ENCODE data around the gene NTM. TPM values are rescaled to one million over a fixed set of nuclear protein-coding genes. Genes with fewer than 3 reads are reported as not detected.

Gene NTM
- polyA plus RNA-seq, 1 donor (not counting 4 experiments of a cell fraction or from before 2014, with no cell fraction given), result 47.9 TPM

DNA sequence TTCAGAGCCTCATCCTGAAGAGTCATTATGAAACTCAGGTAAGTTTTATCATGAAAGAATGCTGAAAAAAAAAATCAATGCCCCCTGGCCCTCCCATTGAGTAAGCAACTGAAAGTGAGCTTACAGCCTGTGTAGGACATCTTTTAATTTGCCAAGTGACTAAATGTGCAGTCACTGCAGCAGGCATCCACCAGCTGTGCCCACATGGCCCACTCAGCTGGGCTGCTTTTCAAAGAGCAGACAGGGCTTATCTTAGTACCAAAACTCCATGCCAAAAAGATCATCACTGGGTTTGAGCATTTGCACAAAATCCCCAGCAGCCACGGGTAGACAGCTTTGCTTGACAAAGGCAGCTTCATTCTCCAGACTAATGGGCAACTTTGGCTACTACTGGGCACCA is 709.7 kb downstream of the NTM start:
- H3K9me1 ChIP-seq (ENCODE audit: control insufficient read depth, extremely low read depth, insufficient read depth, low read length), result no peaks in the 10 kb centered on the region
- no peak overlapping the region for H3K9ac ChIP-seq (ENCODE audit: control insufficient read depth, extremely low read depth, insufficient read depth, low read length)
- H3K4me1 ChIP-seq (ENCODE audit: control insufficient read depth, extremely low read depth, insufficient read depth, low read length), result peaks cover 27% of the 10 kb centered on the region
- DNase-seq (ENCODE audit: low read depth, low spot score), result no peak
- dilution Hi-C loops (cut with MboI; ENCODE audit: extremely low pct_ligation_motif_present, low sequenced_read_pairs), result no loop called here
- H3K27me3 ChIP-seq (ENCODE audit: control insufficient read depth, extremely low read depth, insufficient read depth, low read length), result no peaks in the 10 kb centered on the region
- H3K36me3 ChIP-seq (ENCODE audit: control insufficient read depth in 2 of 2, extremely low read depth in 1 of 2, insufficient read depth in 2 of 2, low read length in 2 of 2), result no peaks in the 10 kb centered on the region
- TF ChIP-seq, protein P1, sequence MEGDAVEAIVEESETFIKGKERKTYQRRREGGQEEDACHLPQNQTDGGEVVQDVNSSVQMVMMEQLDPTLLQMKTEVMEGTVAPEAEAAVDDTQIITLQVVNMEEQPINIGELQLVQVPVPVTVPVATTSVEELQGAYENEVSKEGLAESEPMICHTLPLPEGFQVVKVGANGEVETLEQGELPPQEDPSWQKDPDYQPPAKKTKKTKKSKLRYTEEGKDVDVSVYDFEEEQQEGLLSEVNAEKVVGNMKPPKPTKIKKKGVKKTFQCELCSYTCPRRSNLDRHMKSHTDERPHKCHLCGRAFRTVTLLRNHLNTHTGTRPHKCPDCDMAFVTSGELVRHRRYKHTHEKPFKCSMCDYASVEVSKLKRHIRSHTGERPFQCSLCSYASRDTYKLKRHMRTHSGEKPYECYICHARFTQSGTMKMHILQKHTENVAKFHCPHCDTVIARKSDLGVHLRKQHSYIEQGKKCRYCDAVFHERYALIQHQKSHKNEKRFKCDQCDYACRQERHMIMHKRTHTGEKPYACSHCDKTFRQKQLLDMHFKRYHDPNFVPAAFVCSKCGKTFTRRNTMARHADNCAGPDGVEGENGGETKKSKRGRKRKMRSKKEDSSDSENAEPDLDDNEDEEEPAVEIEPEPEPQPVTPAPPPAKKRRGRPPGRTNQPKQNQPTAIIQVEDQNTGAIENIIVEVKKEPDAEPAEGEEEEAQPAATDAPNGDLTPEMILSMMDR (optimal IDR thresholded peaks at IDR 0.05 in 1 of 3, IDR thresholded peaks at IDR 0.05 in 1 of 3, conservative IDR thresholded peaks at IDR 0.05 in 1 of 3; ENCODE audit: extremely low read depth in 1 of 3, insufficient read depth in 2 of 3, low read length in 3 of 3), result no peak
- TF ChIP-seq EZH2 (IDR thresholded peaks at IDR 0.05; ENCODE audit: low read length), result no peak
- FAIRE-seq, result peak; percentile 72
- H2AFZ ChIP-seq (ENCODE audit: control insufficient read depth, low read length), result no peak overlapping the region
- no peak overlapping the region for H3K27ac ChIP-seq (ENCODE audit: control insufficient read depth, insufficient read depth, low read length)
- H3K79me2 ChIP-seq (ENCODE audit: control insufficient read depth, insufficient read depth, low read length), result peaks cover 3% of the 10 kb centered on the region
- no peak overlapping the region for H3K4me2 ChIP-seq (ENCODE audit: control insufficient read depth, extremely low read depth, insufficient read depth, low read depth, low read length)
- H3K4me3 ChIP-seq (ENCODE audit: control insufficient read depth in 2 of 3, extremely low read depth in 1 of 3, insufficient read depth in 2 of 3, low read depth in 1 of 3, low read length in 3 of 3), result no peak overlapping the region
- H3K9me3 ChIP-seq (ENCODE audit: control insufficient read depth, low read depth, low read length), result peaks cover 6% of the 10 kb centered on the region
- no peaks in the 10 kb centered on the region for H4K20me1 ChIP-seq (ENCODE audit: control insufficient read depth, extremely low read depth, insufficient read depth, low read length)

DNA sequence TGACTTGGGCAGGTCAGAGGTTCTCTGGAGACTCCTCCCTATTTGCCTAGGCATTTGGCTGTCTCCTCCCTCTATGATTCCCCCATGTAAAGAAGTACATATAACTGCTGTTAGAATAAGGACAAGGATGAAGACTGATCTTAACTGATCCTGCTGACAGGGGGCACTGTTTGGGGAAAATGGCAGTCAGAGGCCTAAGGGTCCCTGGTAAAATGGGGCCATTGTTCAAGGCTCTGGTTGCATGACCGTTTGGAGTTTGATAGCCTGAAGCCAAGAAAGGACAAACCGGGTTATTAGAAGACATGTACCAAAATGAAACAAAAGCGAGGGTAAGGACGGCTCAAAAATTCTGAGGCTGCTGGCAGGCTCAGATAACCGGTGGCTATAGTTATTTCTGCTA is 712.2 kb downstream of the NTM start:
- dilution Hi-C loops (cut with MboI; ENCODE audit: extremely low pct_ligation_motif_present, low sequenced_read_pairs), result no loop called here
- FAIRE-seq, result no peak

More for the DNA sequence above, 712.2 kb downstream of the NTM start:
- peaks cover 18% of the 10 kb centered on the region for H3K4me1 ChIP-seq (ENCODE audit: control insufficient read depth, extremely low read depth, insufficient read depth, low read length)
- H3K9me3 ChIP-seq (ENCODE audit: control insufficient read depth, low read depth, low read length), result peaks cover 16% of the 10 kb centered on the region
- H2AFZ ChIP-seq (ENCODE audit: control insufficient read depth, low read length), result no peak overlapping the region
- peaks cover 1% of the 10 kb centered on the region for H3K79me2 ChIP-seq (ENCODE audit: control insufficient read depth, insufficient read depth, low read length)
- DNase-seq (ENCODE audit: low read depth, low spot score), result no peak
- H3K9me1 ChIP-seq (ENCODE audit: control insufficient read depth, extremely low read depth, insufficient read depth, low read length), result no peaks in the 10 kb centered on the region
- no peaks in the 10 kb centered on the region for H3K27me3 ChIP-seq (ENCODE audit: control insufficient read depth, extremely low read depth, insufficient read depth, low read length)
- no peaks in the 10 kb centered on the region for H3K36me3 ChIP-seq (ENCODE audit: control insufficient read depth in 2 of 2, extremely low read depth in 1 of 2, insufficient read depth in 2 of 2, low read length in 2 of 2)
- H3K27ac ChIP-seq (ENCODE audit: control insufficient read depth, insufficient read depth, low read length), result no peak overlapping the region
- no peak overlapping the region for H3K9ac ChIP-seq (ENCODE audit: control insufficient read depth, extremely low read depth, insufficient read depth, low read length)
- H3K4me3 ChIP-seq (ENCODE audit: control insufficient read depth in 2 of 3, extremely low read depth in 1 of 3, insufficient read depth in 2 of 3, low read depth in 1 of 3, low read length in 3 of 3), result no peak overlapping the region
- H4K20me1 ChIP-seq (ENCODE audit: control insufficient read depth, extremely low read depth, insufficient read depth, low read length), result no peaks in the 10 kb centered on the region
- TF ChIP-seq EZH2 (IDR thresholded peaks at IDR 0.05; ENCODE audit: low read length), result no peak
- TF ChIP-seq, protein P1 (optimal IDR thresholded peaks at IDR 0.05 in 1 of 3, IDR thresholded peaks at IDR 0.05 in 1 of 3, conservative IDR thresholded peaks at IDR 0.05 in 1 of 3; ENCODE audit: extremely low read depth in 1 of 3, insufficient read depth in 2 of 3, low read length in 3 of 3), result no peak
- H3K4me2 ChIP-seq (ENCODE audit: control insufficient read depth, extremely low read depth, insufficient read depth, low read depth, low read length), result no peak overlapping the region
